ENCODE measurements around the gene CPLX4. TPM values are rescaled to one million over a fixed set of nuclear protein-coding genes. Genes with fewer than 3 reads are reported as not detected.
A peak's percentile ranks its signal among the peaks of the same experiment; 100 is the strongest.

CPLX4 gene
- total RNA-seq, 1 experiment from 2014 or later: not detected

DNA sequence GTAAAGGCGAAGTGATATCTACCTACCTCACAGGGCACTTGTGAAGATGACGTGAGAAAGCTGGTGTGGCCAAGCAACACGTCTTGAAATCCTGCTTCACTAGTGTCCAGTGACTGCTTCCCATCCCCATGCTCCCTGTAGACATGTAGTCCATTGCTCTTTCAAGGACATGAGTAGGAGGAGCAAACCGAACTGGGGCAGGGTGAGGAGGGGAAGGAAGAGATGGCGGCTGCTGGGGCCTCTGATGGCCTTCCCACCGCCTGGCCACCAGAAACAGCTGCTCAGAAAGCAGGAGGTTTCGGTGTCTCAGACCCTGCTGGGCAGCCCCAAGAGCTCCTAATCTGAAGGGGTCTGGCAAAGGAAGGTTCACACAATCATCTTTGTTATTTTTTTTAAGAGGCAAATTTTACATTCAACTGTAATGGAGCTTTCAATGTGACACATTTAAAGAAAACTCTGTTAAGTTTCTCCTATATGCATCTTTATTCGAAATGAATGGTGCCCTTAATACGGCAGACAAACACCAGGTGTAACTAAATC, 14.7 kb downstream of the CPLX4 start:
- Mint-ChIP-seq H3K27me3 (ENCODE audit: unreplicated experiment) (peaks cover 32% of the 10 kb centered on the region), H3K27ac (ENCODE audit: unreplicated experiment) (no peak overlapping the region), H3K4me1 (ENCODE audit: low read depth, unreplicated experiment) (peaks cover 20% of the 10 kb centered on the region), H3K9me3 (ENCODE audit: low read depth, unreplicated experiment) (no peaks in the 10 kb centered on the region), H3K36me3 (ENCODE audit: insufficient read depth, unreplicated experiment) (no peaks in the 10 kb centered on the region), H3K4me3 (ENCODE audit: low read depth, unreplicated experiment) (no peak overlapping the region)
- DNase-seq: no peak
- no TSS peak for BruUV-seq (replicated peaks)
- TF ChIP-seq, protein P1, sequence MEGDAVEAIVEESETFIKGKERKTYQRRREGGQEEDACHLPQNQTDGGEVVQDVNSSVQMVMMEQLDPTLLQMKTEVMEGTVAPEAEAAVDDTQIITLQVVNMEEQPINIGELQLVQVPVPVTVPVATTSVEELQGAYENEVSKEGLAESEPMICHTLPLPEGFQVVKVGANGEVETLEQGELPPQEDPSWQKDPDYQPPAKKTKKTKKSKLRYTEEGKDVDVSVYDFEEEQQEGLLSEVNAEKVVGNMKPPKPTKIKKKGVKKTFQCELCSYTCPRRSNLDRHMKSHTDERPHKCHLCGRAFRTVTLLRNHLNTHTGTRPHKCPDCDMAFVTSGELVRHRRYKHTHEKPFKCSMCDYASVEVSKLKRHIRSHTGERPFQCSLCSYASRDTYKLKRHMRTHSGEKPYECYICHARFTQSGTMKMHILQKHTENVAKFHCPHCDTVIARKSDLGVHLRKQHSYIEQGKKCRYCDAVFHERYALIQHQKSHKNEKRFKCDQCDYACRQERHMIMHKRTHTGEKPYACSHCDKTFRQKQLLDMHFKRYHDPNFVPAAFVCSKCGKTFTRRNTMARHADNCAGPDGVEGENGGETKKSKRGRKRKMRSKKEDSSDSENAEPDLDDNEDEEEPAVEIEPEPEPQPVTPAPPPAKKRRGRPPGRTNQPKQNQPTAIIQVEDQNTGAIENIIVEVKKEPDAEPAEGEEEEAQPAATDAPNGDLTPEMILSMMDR (IDR thresholded peaks at IDR 0.05; ENCODE audit: unreplicated experiment): no peak
- CTCF ChIA-PET: interaction anchor here (0.5 to 2.8 kb wide), 3 partner anchors 99 to 526 kb away, joined by 3 to 10 read pairs (median 4); no protein-coding TSS in a partner anchor
- intact Hi-C loops (cut with micrococcal nuclease; ENCODE audit: unreplicated experiment): no loop called here

DNA sequence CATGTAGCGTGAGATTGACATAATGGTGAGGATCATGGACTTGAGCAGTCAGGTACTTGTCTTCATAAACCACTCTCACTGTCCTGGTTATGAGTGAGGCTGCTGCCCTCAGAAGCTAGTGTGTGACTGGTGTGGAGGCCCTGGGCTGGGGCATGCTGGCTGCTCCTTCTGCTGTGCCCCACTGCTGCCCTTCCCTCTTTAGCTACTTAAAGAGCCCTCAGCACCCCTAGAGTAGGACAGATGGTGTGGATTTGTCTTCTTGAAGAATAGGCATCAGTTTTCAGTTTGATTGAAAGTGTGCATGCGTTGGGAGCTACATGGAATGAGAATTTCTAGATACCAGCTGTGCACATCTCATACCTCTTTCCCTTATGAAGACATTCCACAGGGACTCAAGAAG, 15.4 kb downstream of the CPLX4 start:
- peaks cover 20% of the 10 kb centered on the region for H3K4me1 Mint-ChIP-seq (ENCODE audit: low read depth, unreplicated experiment)
- no peak overlapping the region for H3K27ac Mint-ChIP-seq (ENCODE audit: unreplicated experiment)
- no TSS peak for BruUV-seq (replicated peaks)
- CTCF ChIA-PET: interaction anchor here (0.9 to 2.8 kb wide), 2 partner anchors 100 to 402 kb away, joined by 3 to 10 read pairs; no protein-coding TSS in a partner anchor
- H3K9me3 Mint-ChIP-seq (ENCODE audit: low read depth, unreplicated experiment): no peaks in the 10 kb centered on the region
- no peaks in the 10 kb centered on the region for H3K36me3 Mint-ChIP-seq (ENCODE audit: insufficient read depth, unreplicated experiment)
- H3K4me3 Mint-ChIP-seq (ENCODE audit: low read depth, unreplicated experiment): no peak overlapping the region
- intact Hi-C loops (cut with micrococcal nuclease; ENCODE audit: unreplicated experiment): no loop called here
- TF ChIP-seq, protein P1 (IDR thresholded peaks at IDR 0.05; ENCODE audit: unreplicated experiment): no peak
- no peak for DNase-seq
- H3K27me3 Mint-ChIP-seq (ENCODE audit: unreplicated experiment): peaks cover 32% of the 10 kb centered on the region

DNA sequence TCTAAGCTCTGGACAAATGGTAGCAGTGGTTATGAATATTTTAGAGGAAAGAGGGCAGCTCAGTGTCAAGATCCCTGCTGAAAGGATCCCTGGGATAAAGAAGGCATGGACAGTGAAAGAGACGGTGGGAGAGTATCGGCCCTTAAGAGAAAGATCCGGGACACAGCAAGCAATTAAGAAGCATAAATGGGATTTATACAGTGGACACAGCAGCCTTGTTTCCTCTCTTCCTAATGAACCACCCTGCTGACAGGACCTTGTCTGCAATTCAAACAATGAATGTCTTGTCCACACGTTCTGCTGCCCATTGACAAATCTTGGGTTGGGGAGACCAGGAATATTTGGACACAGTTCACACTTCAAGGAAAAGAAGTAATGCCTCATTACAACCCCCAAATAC, 16.5 kb downstream of the CPLX4 start:
- Mint-ChIP-seq H3K4me1 (ENCODE audit: low read depth, unreplicated experiment) (peaks cover 20% of the 10 kb centered on the region), H3K27me3 (ENCODE audit: unreplicated experiment) (peaks cover 26% of the 10 kb centered on the region), H3K36me3 (ENCODE audit: insufficient read depth, unreplicated experiment) (no peaks in the 10 kb centered on the region), H3K4me3 (ENCODE audit: low read depth, unreplicated experiment) (no peak overlapping the region), H3K9me3 (ENCODE audit: low read depth, unreplicated experiment) (no peaks in the 10 kb centered on the region), H3K27ac (ENCODE audit: unreplicated experiment) (no peak overlapping the region)
- TF ChIP-seq, protein P1 (IDR thresholded peaks at IDR 0.05; ENCODE audit: unreplicated experiment): no peak
- intact Hi-C loops (cut with micrococcal nuclease; ENCODE audit: unreplicated experiment): no loop called here
- BruUV-seq (replicated peaks): no TSS peak
- CTCF ChIA-PET: no interaction called here
- DNase-seq: no peak

DNA sequence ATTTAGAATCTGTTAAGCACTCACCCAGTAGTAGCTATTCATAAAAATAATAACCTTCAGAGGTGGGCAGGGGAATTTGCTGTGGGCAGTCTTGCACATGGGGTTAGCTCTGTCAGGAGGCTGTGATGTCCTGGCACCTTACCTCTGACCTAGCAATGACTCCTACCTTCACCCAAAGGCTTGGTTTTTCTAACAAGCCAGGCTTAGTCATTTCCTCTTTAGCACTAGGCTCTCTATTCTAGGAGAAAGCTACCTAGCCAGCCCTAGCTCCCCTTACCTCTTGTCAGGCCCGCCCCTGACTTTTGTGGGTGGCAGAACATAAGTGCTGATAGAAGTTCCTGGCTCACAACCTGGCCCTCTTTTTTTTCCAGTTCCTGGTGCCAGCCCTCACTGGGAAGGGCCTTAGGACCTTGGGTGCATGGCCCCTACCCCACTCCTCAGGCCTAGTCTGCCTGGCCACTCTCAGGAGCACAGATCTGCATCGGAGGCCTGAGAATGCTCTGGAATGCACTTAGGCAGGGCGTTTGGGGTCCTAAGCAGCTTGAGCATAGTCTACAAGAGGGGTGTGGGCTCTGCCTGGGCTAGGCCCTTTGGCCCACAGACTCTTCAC, 17.7 kb downstream of the CPLX4 start:
- no peaks in the 10 kb centered on the region for H3K36me3 Mint-ChIP-seq (ENCODE audit: insufficient read depth, unreplicated experiment)
- no peak overlapping the region for H3K27ac Mint-ChIP-seq (ENCODE audit: unreplicated experiment)
- BruUV-seq (replicated peaks): no TSS peak
- peaks cover 20% of the 10 kb centered on the region for H3K4me1 Mint-ChIP-seq (ENCODE audit: low read depth, unreplicated experiment)
- CTCF ChIA-PET: interaction anchor here (0.6 to 1.3 kb wide), 3 partner anchors 7 to 102 kb away, joined by 3 to 10 read pairs (median 5); no protein-coding TSS in a partner anchor
- TF ChIP-seq, protein P1 (IDR thresholded peaks at IDR 0.05; ENCODE audit: unreplicated experiment): no peak
- H3K4me3 Mint-ChIP-seq (ENCODE audit: low read depth, unreplicated experiment): no peak overlapping the region
- intact Hi-C loops (cut with micrococcal nuclease; ENCODE audit: unreplicated experiment): no loop called here
- peaks cover 19% of the 10 kb centered on the region for H3K27me3 Mint-ChIP-seq (ENCODE audit: unreplicated experiment)
- peak; percentile 7 for DNase-seq
- no peaks in the 10 kb centered on the region for H3K9me3 Mint-ChIP-seq (ENCODE audit: low read depth, unreplicated experiment)

Data from Calu3 (cell line).